SK-N-SH (cell line): Measurements from ENCODE around the gene TMEM98. TPM values are rescaled to one million over a fixed set of nuclear protein-coding genes. Genes with fewer than 3 reads are reported as not detected.
A peak's percentile ranks its signal among the peaks of the same experiment; 100 is the strongest.

Experiments used
- CTCF ChIA-PET: fragments of 300-600, 350-600 bp; formaldehyde crosslinking; extraction: SDS; loops from one replicate; lab custom pipeline; 2021; lab: Yijun Ruan, JAX
- POLR2A ChIA-PET: fragments of 350-600 bp; sonication (Branson Sonifier 250); formaldehyde crosslinking; extraction: SDS; loops from one replicate; lab custom pipeline; 2020; ENCODE audit warnings: antibody characterized with exemption, inconsistent platforms; lab: Yijun Ruan, JAX
- DNase-seq: peaks from one replicate; pipeline ENCODE4 v3.0.0; 2012
- H2AFZ ChIP-seq: fragments of 200-600 bp; sonication (generic); 2 replicates; pipeline ENCODE4 v1.8.1; 2016; ENCODE audit warnings: antibody characterized with exemption, mild to moderate bottlenecking, low read depth
- H3F3A ChIP-seq: fragments of 200-600 bp; sonication (generic); replicated peaks from 2 replicates; pipeline ENCODE3; 2016; ENCODE audit warnings: antibody characterized with exemption, mild to moderate bottlenecking; ENCODE audit not compliant: insufficient read depth
- H3K27ac ChIP-seq, 2 experiments: fragments of 200-500 bp in 1 of 2; fragments of 200-600 bp in 1 of 2; sonication (Bioruptor generic) in 1 of 2; sonication (generic), shearing (Covaris generic) in 1 of 2; 2 replicates each; pipeline versions ENCODE4 v1.5.1 to v1.6.1; 2014 to 2016; ENCODE audit warnings: low read depth in 2 of 2, inconsistent platforms in 1 of 2, low read length in 1 of 2, mild to moderate bottlenecking in 1 of 2, mixed read lengths in 1 of 2
- H3K27me3 ChIP-seq: fragments of 200-600 bp; sonication (generic), shearing (Covaris generic); 2 replicates; pipeline ENCODE4 v1.6.1; 2016; ENCODE audit warnings: mixed run types; ENCODE audit not compliant: insufficient read depth
- H3K36me3 ChIP-seq, 2 experiments: fragments of 200-500 bp in 1 of 2; fragments of 200-600 bp in 1 of 2; sonication (Bioruptor generic) in 1 of 2; sonication (generic) in 1 of 2; replicated peaks in 1 of 2; 2 replicates each; pipeline versions ENCODE3 to v1.5.1; 2014 to 2016; ENCODE audit warnings: low read length in 1 of 2, mild to moderate bottlenecking in 1 of 2; ENCODE audit not compliant: insufficient read depth in 2 of 2, control insufficient read depth in 1 of 2
- H3K4me1 ChIP-seq, 2 experiments: fragments of 200-500 bp in 1 of 2; fragments of 200-600 bp in 1 of 2; sonication (Bioruptor generic) in 1 of 2; sonication (generic), shearing (Covaris generic) in 1 of 2; 2 replicates each; pipeline versions ENCODE4 v1.5.1 to v1.6.1; 2014 to 2016; ENCODE audit warnings: low read depth in 1 of 2, low read length in 1 of 2, mixed run types in 1 of 2; ENCODE audit not compliant: insufficient read depth in 2 of 2, control insufficient read depth in 1 of 2
- H3K4me2 ChIP-seq: fragments of 200-600 bp; sonication (generic), shearing (Covaris generic); 2 replicates; pipeline ENCODE4 v1.6.1; 2017; ENCODE audit warnings: mixed run types
- H3K4me3 ChIP-seq, 2 experiments: fragments of 200-500 bp in 1 of 2; fragments of 200-600 bp in 1 of 2; sonication (Bioruptor generic) in 1 of 2; sonication (generic), shearing (Covaris generic) in 1 of 2; 2 replicates each; pipeline versions ENCODE4 v1.5.1 to v1.8.1; 2014 to 2016; ENCODE audit warnings: low read depth in 2 of 2, inconsistent platforms in 1 of 2, low read length in 1 of 2, mild to moderate bottlenecking in 1 of 2, mixed read lengths in 1 of 2, moderate library complexity in 1 of 2
- H3K79me2 ChIP-seq: fragments of 200-600 bp; sonication (generic); 2 replicates; pipeline ENCODE4 v1.8.1; 2017; ENCODE audit warnings: mild to moderate bottlenecking; ENCODE audit not compliant: insufficient read depth
- H3K9ac ChIP-seq: fragments of 200-600 bp; sonication (generic); 2 replicates; pipeline ENCODE4 v1.6.1; 2017; ENCODE audit warnings: mixed run types
- H3K9me2 ChIP-seq: fragments of 200-600 bp; sonication (generic); 2 replicates; pipeline ENCODE4 v1.6.1; 2017; ENCODE audit warnings: mixed run types
- H3K9me3 ChIP-seq: fragments of 200-600 bp; sonication (generic); 2 replicates; pipeline ENCODE4 v1.6.1; 2017; ENCODE audit warnings: mixed run types, mild to moderate bottlenecking, moderate library complexity
- H4K20me1 ChIP-seq: fragments of 200-600 bp; sonication (generic); 2 replicates; pipeline ENCODE4 v1.6.1; 2017; ENCODE audit warnings: mild to moderate bottlenecking, mixed run types; ENCODE audit not compliant: insufficient read depth
- ELF1 ChIP-seq: IDR thresholded peaks from 2 replicates; pipeline ENCODE4 v1.4.0; 2012
- EP300 ChIP-seq, 2 experiments: IDR thresholded peaks; 2 replicates each; pipeline versions ENCODE4 v1.4.0 to v1.6.1; 2012; ENCODE audit warnings: borderline replicate concordance in 1 of 2, low read depth in 1 of 2, low read length in 1 of 2
- EZH2phosphoT487 ChIP-seq: fragments of 200-600 bp; sonication (generic); IDR thresholded peaks from 2 replicates; pipeline ENCODE4 v1.6.1; 2017; ENCODE audit warnings: low read depth, mixed run types, mild to moderate bottlenecking, antibody characterized with exemption, moderate library complexity, borderline replicate concordance
- FOSL2 ChIP-seq: IDR thresholded peaks from 2 replicates; pipeline ENCODE4 v1.4.0; 2012; ENCODE audit warnings: low read depth, mild to moderate bottlenecking, moderate library complexity, borderline replicate concordance
- FOXJ3 ChIP-seq: sonication (generic); formaldehyde crosslinking; IDR thresholded peaks from 2 replicates; pipeline ENCODE4 v1.5.1; 2020; ENCODE audit warnings: mild to moderate bottlenecking, missing genetic modification reagents
- GABPA ChIP-seq: IDR thresholded peaks from 2 replicates; pipeline ENCODE4 v1.4.0; 2012; ENCODE audit warnings: low read depth, mild to moderate bottlenecking
- JUND ChIP-seq: IDR thresholded peaks from 2 replicates; pipeline ENCODE4 v1.4.0; 2012
- MAX ChIP-seq: IDR thresholded peaks from 2 replicates; pipeline ENCODE4 v1.4.0; 2012; ENCODE audit warnings: low read depth
- MEF2A ChIP-seq: IDR thresholded peaks from 2 replicates; pipeline ENCODE4 v1.4.0; 2012; ENCODE audit warnings: low read depth, borderline replicate concordance
- MXI1 ChIP-seq: IDR thresholded peaks from 2 replicates; pipeline ENCODE4 v1.6.1; 2012; ENCODE audit warnings: mild to moderate bottlenecking, low read depth, low read length, improper control_type of control experiment
- NFIC ChIP-seq: IDR thresholded peaks from 2 replicates; pipeline ENCODE4 v1.4.0; 2012; ENCODE audit warnings: borderline replicate concordance
- PBX3 ChIP-seq: IDR thresholded peaks from 2 replicates; pipeline ENCODE4; 2012
- RCOR1 ChIP-seq: fragments of 150-350 bp; IDR thresholded peaks from 2 replicates; pipeline ENCODE4 v1.6.1; 2017; ENCODE audit warnings: antibody characterized with exemption, low read length
- RFX5 ChIP-seq: IDR thresholded peaks from 2 replicates; pipeline ENCODE4 v1.6.1; 2012; ENCODE audit warnings: mild to moderate bottlenecking, improper control_type of control experiment, low read length
- SMC3 ChIP-seq: IDR thresholded peaks from 2 replicates; pipeline ENCODE4 v1.6.1; 2012; ENCODE audit warnings: low read depth, low read length, improper control_type of control experiment
- TCF12 ChIP-seq: IDR thresholded peaks from 2 replicates; pipeline ENCODE4 v1.4.0; 2012
- USF1 ChIP-seq: IDR thresholded peaks from 2 replicates; pipeline ENCODE4 v1.4.0; 2012; ENCODE audit warnings: low read depth, borderline replicate concordance
- WGBS: methylation state at CpG from one replicate; pipeline ENCODE4 v1.1.6; 2017; ENCODE audit warnings: low lambda C conversion rate; 5-methylcytosine and 5-hydroxymethylcytosine counted together
- polyA plus RNA-seq, 3 experiments: library from polyadenylated mRNA; depleted of rRNA; stranded (reverse); fragments of >200 nt; gene quantifications; 2 replicates each; pipeline ENCODE4 v1.2.3, GENCODE V29; 2012

The TMEM98 gene
- polyA plus RNA-seq (2012; rRNA removed): 167 and 196 TPM in 2 replicates
- 125 and 153 TPM in 2 replicates for polyA plus RNA-seq (2012; cell fraction: cytosol; rRNA removed)
- 133 and 177 TPM in 2 replicates for polyA plus RNA-seq (2012; cell fraction: nucleus; rRNA removed)

- under 1% methylated on average over 24 of the region's 99 CpGs for WGBS
- DNase-seq: peak; percentile 89
Measured at GRCh38 chr17:32927724-32928585, at the start of gene TMEM98. Gene TMEM98 (plus strand): TSS chr17:32928153. CDS start chr17:32931529, 3,376 bp downstream.

More at GRCh38 chr17:32927724-32928585, at the start of gene TMEM98:
- Histone ChIP-seq H3K4me1 (peaks cover 7 to 12% of the 10 kb centered on the region in 2 experiments; a peak in 2 of 4 replicates), H3K9me2 (no peaks in the 10 kb centered on the region), H4K20me1 (no peaks in the 10 kb centered on the region), H3K36me3 (peaks cover 6 to 7% of the 10 kb centered on the region in 2 experiments), H3F3A (peaks cover 6% of the 10 kb centered on the region), H3K4me3 (peak within 1 kb of the TSS; percentile 61 to 72), H2AFZ (peak within 1 kb of the TSS; percentile 98), H3K9ac (peak within 1 kb of the TSS; percentile 98), H3K4me2 (peak within 1 kb of the TSS; percentile 91), H3K79me2 (peaks cover 10% of the 10 kb centered on the region; the same call in 1 of the 2 replicates), H3K27ac (peak within 1 kb of the TSS; percentile 38 to 65; a peak in 3 of 4 replicates), H3K9me3 (no peaks in the 10 kb centered on the region), H3K27me3 (no peaks in the 10 kb centered on the region)
- no peak for TF ChIP-seq SMC3
- no peak for TF ChIP-seq RCOR1
- TF ChIP-seq EZH2phosphoT487: no peak
- no peak for TF ChIP-seq FOSL2
- no peak for TF ChIP-seq NFIC
- TF ChIP-seq MAX: no peak
- TF ChIP-seq PBX3: no peak
- TF ChIP-seq FOXJ3 (CRISPR knock-in tag): no peak
- TF ChIP-seq MXI1: no peak
- no peak for TF ChIP-seq TCF12
- no peak for TF ChIP-seq MEF2A
- TF ChIP-seq JUND: no peak
- no peak for TF ChIP-seq EP300 (IDR thresholded peaks at IDR 0.05; ENCODE audit: borderline replicate concordance in 1 of 2, low read depth in 1 of 2, low read length in 1 of 2)
- no peak for TF ChIP-seq USF1
- TF ChIP-seq GABPA: no peak
- no peak for TF ChIP-seq RFX5
- no peak for TF ChIP-seq ELF1
- CTCF ChIA-PET: interaction anchor here (1.0 to 2.3 kb wide), 7 partner anchors 9 to 70 kb away, joined by 3 to 9 read pairs (median 4); partner anchors contain the start of gene MYO1D
- POLR2A ChIA-PET: interaction anchor here (1.2 kb wide), 1 partner anchor 11 kb away, joined by 3 read pairs; no protein-coding TSS in a partner anchor
